Suprapubic skin (tissue), 4 donors: ENCODE results near the gene GTF2H4. TPM values are rescaled to one million over a fixed set of nuclear protein-coding genes. Genes with fewer than 3 reads are reported as not detected.

Experiments
- DNase-seq, 2 donors: peaks; one replicate each; pipeline ENCODE4 v3.0.0-alpha.2; 2019; ENCODE audit warnings: low spot score in 2 of 2
- H3K27ac ChIP-seq: fragments of 200-600 bp; sonication (generic); one replicate; pipeline ENCODE4 v1.5.1; 2019
- H3K27me3 ChIP-seq: fragments of 200-600 bp; sonication (generic); one replicate; pipeline ENCODE4 v1.5.1; 2019
- H3K36me3 ChIP-seq: fragments of 200-600 bp; sonication (generic); one replicate; pipeline ENCODE4 v1.5.1; 2019
- H3K4me1 ChIP-seq: fragments of 200-600 bp; sonication (generic); one replicate; pipeline ENCODE4 v1.5.1; 2019
- H3K4me3 ChIP-seq: fragments of 200-600 bp; sonication (generic); one replicate; pipeline ENCODE4 v1.5.1; 2019; ENCODE audit warnings: mild to moderate bottlenecking
- H3K9me3 ChIP-seq: fragments of 200-600 bp; sonication (generic); one replicate; pipeline ENCODE4 v1.5.1; 2019
- CTCF ChIP-seq, 2 donors: fragments of 200-600 bp in 1 of 2; fragments of 450-650 bp in 1 of 2; sonication (generic) in 1 of 2; IDR thresholded peaks; one replicate each; pipeline ENCODE4 v1.5.1; 2016 to 2019; ENCODE audit warnings: antibody characterized with exemption in 2 of 2, mild to moderate bottlenecking in 1 of 2, moderate library complexity in 1 of 2
- EP300 ChIP-seq: sonication (generic); formaldehyde crosslinking; IDR thresholded peaks from one replicate; pipeline ENCODE4 v1.6.1; 2017; ENCODE audit warnings: antibody characterized with exemption
- POLR2A ChIP-seq, 2 donors: fragments of 450-650 bp; IDR thresholded peaks; one replicate each; pipeline ENCODE4 v1.6.1; 2017; ENCODE audit warnings: antibody characterized with exemption in 2 of 2, mild to moderate bottlenecking in 2 of 2, moderate library complexity in 2 of 2
- POLR2AphosphoS5 ChIP-seq, 3 donors: sonication (generic); formaldehyde crosslinking; IDR thresholded peaks; one replicate each; pipeline ENCODE4 v1.6.1; 2017; ENCODE audit warnings: antibody characterized with exemption in 3 of 3
- WGBS: methylation state at CpG from one replicate; pipeline ENCODE4 v1.1.5; 2018; 5-methylcytosine and 5-hydroxymethylcytosine counted together
- total RNA-seq, 4 donors: library from RNA; depleted of rRNA; stranded (reverse); fragments of >200 nt; gene quantifications; one replicate each; pipeline ENCODE4 v1.1.0, GENCODE V29; 2016

The GTF2H4 gene
- total RNA-seq, 4 donors from 2014 or later, result 10.5 to 33.5 (median 11.3) TPM

- peak overlapping the region; percentile 88 for H3K27ac ChIP-seq
- 20% methylated on average over 17 of the region's 17 CpGs for WGBS
- peaks cover 24% of the 10 kb centered on the region for H3K4me1 ChIP-seq
- no peaks in the 10 kb centered on the region for H3K27me3 ChIP-seq
- peaks cover 61% of the 10 kb centered on the region for H3K36me3 ChIP-seq
- DNase-seq, result no peak
- H3K4me3 ChIP-seq, result peak overlapping the region; percentile 56
- no peak for TF ChIP-seq CTCF (IDR thresholded peaks at IDR 0.05)
- no peak for TF ChIP-seq POLR2A (IDR thresholded peaks at IDR 0.05)
- TF ChIP-seq EP300, result no peak
- no peak for TF ChIP-seq POLR2AphosphoS5 (IDR thresholded peaks at IDR 0.05)
- H3K9me3 ChIP-seq, result no peaks in the 10 kb centered on the region
These were observed 7.0 kb downstream of the GTF2H4 start for GRCh38 chr6:30914854-30915590.

- peaks cover 63% of the 10 kb centered on the region for H3K36me3 ChIP-seq
- H3K27me3 ChIP-seq, result no peaks in the 10 kb centered on the region
- peaks cover 24% of the 10 kb centered on the region for H3K4me1 ChIP-seq
- 26% methylated on average over 5 of the region's 5 CpGs for WGBS
- H3K9me3 ChIP-seq, result no peaks in the 10 kb centered on the region
- TF ChIP-seq POLR2A (IDR thresholded peaks at IDR 0.05) (no peak), CTCF (IDR thresholded peaks at IDR 0.05) (peak in 1 of 2 donors; percentile 50)
- DNase-seq, result no peak
- H3K4me3 ChIP-seq, result no peak overlapping the region
- no peak overlapping the region for H3K27ac ChIP-seq
These were observed 7.6 kb downstream of the GTF2H4 start for GRCh38 chr6:30915591-30915946.

- no peaks in the 10 kb centered on the region for H3K9me3 ChIP-seq
- WGBS, result 88% methylated on average over 7 of the region's 7 CpGs
- no peak for DNase-seq
- H3K27me3 ChIP-seq, result no peaks in the 10 kb centered on the region
- H3K4me3 ChIP-seq, result no peak overlapping the region
- H3K36me3 ChIP-seq, result peaks cover 63% of the 10 kb centered on the region
- H3K4me1 ChIP-seq, result peaks cover 24% of the 10 kb centered on the region
- H3K27ac ChIP-seq, result no peak overlapping the region
- no peak for TF ChIP-seq CTCF (IDR thresholded peaks at IDR 0.05)
- TF ChIP-seq POLR2A (IDR thresholded peaks at IDR 0.05), result no peak
- TF ChIP-seq POLR2AphosphoS5 (IDR thresholded peaks at IDR 0.05), result no peak
- TF ChIP-seq EP300, result no peak
These were observed 9.0 kb downstream of the GTF2H4 start for GRCh38 chr6:30917041-30917440.

GRCh38 chr6:30917487-30917886 is 9.5 kb downstream of the GTF2H4 start:
- TF ChIP-seq CTCF (IDR thresholded peaks at IDR 0.05) (no peak), EP300 (no peak), POLR2A (IDR thresholded peaks at IDR 0.05) (no peak), POLR2AphosphoS5 (IDR thresholded peaks at IDR 0.05) (no peak)
- peaks cover 24% of the 10 kb centered on the region for H3K4me1 ChIP-seq
- no peaks in the 10 kb centered on the region for H3K9me3 ChIP-seq

GRCh38 chr6:30918670-30919069 is 10.7 kb downstream of the GTF2H4 start:
- peaks cover 19% of the 10 kb centered on the region for H3K4me1 ChIP-seq
- no peak overlapping the region for H3K27ac ChIP-seq
- no peak overlapping the region for H3K4me3 ChIP-seq
- no peaks in the 10 kb centered on the region for H3K27me3 ChIP-seq
- WGBS, result 95% methylated on average over 8 of the region's 8 CpGs
- DNase-seq, result no peak
- H3K9me3 ChIP-seq, result no peaks in the 10 kb centered on the region
- TF ChIP-seq POLR2A (IDR thresholded peaks at IDR 0.05), result no peak
- no peak for TF ChIP-seq CTCF (IDR thresholded peaks at IDR 0.05)
- TF ChIP-seq POLR2AphosphoS5 (IDR thresholded peaks at IDR 0.05), result no peak
- TF ChIP-seq EP300, result no peak
- peaks cover 70% of the 10 kb centered on the region for H3K36me3 ChIP-seq

More at GRCh38 chr6:30917487-30917886, 9.5 kb downstream of the GTF2H4 start:
- DNase-seq, result no peak
- Histone ChIP-seq H3K36me3 (peaks cover 63% of the 10 kb centered on the region), H3K27ac (no peak overlapping the region), H3K27me3 (no peaks in the 10 kb centered on the region), H3K4me3 (no peak overlapping the region)
- 81% methylated on average over 8 of the region's 8 CpGs for WGBS
